ENCODE results near the gene ITK.

ITK gene

DNA sequence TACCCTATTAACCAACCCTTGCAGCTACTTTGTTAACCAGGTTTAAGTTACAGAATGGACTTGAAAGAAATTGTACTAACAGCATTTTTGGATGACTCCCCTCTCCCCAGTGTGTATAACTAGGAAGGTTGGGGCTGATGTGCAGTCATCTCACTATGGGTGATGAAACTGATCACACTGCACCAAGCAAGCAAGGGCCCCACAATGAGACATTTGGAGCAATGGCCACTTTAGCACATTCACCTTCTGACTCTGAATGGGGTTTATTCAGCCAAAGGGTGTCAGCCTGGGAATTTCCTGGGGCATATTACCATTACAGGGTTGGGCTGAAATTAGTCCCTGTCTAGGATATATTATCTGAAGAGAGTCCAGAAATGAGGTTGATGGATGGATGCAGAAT is 66.6 kb downstream of the ITK start:
- DNase-seq (ENCODE audit: low spot score), result no peak

DNA sequence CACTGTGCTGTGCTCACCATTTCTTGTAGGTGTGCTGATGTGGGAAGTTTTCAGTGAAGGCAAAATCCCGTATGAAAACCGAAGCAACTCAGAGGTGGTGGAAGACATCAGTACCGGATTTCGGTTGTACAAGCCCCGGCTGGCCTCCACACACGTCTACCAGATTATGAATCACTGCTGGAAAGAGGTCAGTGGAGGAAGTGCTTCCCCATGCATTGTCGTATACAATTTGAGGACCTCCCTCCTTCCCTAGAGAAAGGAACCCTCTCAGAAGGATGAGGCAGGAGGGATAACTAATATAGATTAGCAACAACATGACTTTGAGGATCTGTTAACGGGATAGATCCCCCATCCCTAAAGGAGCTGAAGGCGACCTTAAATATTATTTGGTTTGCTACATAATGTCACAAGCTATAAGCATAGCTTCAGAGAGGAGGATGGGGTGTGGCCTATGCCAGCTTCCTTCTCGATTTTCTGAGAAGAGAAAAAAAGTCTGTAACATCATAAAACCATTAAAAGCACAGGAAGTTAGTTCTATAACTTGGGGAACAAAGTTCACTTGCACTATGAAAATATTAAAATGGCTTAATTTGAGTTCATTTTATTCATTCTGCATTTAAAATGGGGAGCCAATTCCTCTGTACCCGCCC is 68.3 kb downstream of the ITK start:
- no peak for DNase-seq (ENCODE audit: low spot score)

DNA sequence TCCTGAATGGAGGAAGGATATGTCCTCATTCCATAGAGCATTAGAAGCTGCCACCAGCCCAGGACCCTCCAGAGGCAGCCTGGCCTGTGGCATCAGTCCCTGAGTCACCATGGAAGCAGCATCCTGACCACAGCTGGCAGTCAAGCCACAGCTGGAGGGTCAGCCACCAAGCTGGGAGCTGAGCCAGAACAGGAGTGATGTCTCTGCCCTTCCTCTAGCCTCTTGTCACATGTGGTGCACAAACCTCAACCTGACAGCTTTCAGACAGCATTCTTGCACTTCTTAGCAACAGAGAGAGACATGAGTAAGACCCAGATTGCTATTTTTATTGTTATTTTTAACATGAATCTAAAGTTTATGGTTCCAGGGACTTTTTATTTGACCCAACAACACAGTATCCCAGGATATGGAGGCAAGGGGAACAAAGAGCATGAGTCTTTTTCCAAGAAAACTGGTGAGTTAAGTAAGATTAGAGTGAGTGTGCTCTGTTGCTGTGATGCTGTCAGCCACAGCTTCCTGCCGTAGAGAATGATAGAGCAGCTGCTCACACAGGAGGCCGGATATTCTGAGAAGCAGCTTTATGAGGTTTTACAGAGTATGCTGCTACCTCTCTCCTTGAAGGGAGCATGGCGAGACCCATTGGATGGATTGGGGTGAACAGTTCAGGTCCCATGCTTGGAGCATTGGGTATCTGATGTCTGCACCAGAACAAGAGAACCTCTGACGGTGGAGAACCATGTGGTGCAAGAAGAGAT is 72.2 kb downstream of the ITK start:
- no peak for DNase-seq (ENCODE audit: low spot score)

DNA sequence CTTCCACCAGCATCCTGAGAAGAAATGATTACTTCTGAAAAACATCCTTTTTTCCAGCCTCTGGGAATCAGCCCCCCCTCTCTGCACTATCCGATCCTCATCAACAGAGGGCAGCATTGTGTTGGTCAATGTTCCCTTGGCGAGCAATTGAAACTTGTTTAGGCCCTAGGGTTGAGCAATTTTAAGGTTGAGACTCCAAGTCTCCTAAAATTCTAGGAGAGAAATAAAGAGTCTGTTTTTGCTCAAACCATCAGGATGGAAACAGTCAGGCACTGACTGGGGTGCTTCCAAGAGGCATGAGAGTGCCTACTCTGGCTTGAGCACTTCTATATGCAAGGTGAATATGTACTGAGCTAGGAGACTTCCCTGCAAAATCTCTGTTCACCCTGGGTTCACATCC is 72.9 kb downstream of the ITK start:
- DNase-seq (ENCODE audit: low spot score), result peak; percentile 51

DNA sequence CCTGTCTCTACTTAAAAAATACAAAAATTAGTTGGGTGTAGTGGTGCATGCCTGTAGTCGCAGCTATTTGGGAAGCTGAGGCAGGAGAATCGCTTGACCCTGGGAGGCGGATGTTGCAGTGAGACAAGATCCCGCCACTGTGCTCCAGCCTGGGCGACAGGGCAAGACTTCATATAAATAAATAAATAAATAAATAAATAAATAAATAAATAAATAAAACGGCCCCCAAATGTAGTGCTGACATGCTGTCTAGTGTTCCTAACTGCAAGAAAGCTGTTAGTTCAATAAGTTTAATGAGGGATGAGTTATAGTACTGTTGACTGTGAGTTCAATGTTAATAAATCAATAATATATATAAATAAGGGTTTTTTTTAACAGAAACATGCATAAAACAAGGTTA is 77.8 kb downstream of the ITK start:
- DNase-seq (ENCODE audit: low spot score), result no peak

DNA sequence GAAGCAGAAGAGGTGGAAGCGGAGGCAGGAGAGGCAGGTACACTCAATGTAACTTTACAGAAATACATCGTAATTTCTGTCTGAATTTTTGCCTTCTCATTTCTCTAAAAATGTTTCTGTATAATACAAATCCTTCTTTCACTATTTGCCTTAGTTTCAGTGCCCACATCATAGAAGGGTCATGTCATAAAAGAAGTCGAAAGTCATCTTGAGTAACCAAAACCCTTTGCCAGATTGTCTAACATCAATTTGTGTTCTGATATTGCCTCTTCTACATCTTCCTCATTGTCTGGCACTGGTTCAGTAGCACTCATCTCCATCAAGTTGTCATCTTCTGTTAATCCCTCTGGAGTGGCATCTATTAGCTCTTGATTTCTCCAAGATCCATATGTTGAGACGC is 79.1 kb downstream of the ITK start:
- no peak for DNase-seq (ENCODE audit: low spot score)

DNA sequence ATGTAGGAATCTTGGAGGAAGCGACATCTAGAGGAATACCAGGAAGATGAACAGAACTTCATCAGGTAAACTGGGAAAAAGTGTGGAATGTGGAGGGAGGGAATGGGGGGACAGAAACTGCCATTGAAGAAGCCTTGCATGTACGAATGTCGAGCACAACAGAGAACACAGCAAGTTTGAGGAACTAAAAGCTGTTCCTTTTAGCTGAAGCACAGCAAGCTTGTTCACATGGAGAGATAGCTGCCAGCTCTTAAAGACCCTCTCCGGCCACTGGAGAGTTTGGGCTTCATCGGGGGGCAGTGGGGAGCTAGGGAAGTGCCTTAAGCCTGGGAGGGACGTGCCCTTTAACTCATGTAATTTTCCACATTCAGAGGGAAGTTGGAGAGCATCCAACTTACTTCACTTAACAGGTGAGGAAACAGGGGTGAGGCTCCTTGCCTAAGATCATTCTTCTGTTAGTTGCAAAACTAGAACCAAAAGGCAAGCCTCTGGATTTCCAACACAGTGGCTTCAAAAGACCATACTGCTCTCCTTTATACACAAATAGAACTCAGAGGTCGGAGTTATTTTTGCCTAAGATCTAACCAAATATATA is 83.0 kb downstream of the ITK start:
- no peak for DNase-seq (ENCODE audit: low spot score)

DNA sequence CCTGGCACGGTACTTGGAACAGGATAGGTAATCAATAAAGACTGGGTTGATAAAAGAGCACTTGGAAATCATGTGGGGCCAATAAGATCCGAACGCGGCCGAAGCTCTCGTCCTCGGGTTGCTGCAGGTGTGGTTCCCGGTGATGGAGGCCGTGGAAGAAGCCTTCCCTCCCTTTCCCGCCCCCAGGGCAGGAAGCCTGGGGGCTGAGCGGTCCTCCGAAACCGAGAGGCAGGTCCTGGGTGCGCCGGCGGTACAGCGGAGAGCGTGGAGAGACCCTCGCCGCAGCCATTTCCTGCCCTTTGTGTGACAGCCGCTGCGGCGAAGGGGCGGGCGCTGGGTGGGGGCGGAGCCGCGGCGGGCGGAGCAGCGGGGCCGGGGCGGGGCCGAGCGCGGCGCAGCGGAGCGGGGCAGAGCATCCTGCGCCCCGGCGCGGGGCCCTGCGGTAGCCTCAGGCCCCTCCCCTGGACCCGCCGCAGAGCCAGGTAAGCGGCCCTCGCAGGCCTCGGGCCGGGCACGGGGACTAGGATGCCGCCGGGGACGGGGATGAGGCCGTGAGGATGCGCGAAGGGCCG is 85.2 kb downstream of the ITK start, which contains the start of gene CYFIP2:
CYFIP2 (plus strand) TSS at position 410 of the 572 bp plus-strand sequence. CDS start 19,239 bp downstream, outside the sequence.
- peak; percentile 47 for DNase-seq (ENCODE audit: low spot score)

DNA sequence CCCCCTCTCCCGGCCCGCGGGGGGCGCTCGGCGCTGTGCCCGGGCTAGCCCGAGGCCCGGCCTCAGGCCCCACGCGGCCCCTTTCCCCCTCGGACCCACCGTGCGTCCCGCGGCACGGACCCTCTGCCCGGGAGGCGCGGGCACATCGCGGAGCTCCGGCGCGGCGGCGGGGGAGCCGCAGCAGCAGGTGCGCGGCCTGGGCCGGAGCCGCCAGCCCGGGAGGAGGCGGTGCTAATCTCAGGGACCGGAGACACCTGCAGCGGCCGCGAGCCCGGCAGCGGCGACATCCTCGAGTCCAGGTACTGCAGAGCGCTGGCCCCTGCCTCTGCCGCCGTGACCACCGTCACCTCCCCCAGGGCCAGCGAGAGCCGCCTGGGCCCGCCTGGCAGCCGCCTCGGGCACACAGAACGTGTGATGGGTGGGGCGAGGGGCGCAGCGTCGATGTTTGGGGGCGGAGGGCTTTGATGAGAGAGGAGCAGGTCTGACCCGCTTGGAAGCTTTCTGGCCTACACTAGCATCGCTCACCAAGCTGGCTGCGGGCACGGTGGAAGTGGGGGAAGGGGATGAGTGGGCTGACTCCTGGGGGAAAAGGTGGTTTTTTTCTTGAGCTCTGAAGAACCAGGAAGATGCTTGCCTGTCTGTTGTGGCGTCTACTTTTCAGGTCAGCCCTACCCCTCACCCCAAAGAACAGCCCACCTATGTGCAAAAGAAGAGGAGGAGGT is 85.8 kb downstream of the ITK start:
- DNase-seq (ENCODE audit: low spot score), result peak; percentile 54

DNA sequence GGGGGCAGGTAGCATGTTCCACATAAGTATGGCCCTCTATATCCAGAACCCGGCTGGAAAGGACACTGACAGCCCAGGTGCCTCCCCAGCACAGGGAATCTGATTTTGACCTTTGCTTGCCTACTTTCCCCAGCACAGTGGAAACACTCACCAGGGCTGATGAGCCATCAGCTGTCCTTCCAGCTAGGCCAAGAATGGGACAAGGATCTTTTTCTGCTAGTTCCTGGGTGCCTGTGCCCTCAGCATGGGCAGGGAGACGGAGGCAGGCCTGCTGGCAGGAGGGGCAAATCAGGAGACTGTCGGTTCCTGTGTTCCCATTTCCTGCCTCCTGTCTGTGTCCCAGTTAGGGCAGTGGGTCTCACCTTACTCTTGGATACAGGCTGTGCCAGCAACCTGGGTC is 86.4 kb downstream of the ITK start:
- DNase-seq (ENCODE audit: low spot score), result no peak

DNA sequence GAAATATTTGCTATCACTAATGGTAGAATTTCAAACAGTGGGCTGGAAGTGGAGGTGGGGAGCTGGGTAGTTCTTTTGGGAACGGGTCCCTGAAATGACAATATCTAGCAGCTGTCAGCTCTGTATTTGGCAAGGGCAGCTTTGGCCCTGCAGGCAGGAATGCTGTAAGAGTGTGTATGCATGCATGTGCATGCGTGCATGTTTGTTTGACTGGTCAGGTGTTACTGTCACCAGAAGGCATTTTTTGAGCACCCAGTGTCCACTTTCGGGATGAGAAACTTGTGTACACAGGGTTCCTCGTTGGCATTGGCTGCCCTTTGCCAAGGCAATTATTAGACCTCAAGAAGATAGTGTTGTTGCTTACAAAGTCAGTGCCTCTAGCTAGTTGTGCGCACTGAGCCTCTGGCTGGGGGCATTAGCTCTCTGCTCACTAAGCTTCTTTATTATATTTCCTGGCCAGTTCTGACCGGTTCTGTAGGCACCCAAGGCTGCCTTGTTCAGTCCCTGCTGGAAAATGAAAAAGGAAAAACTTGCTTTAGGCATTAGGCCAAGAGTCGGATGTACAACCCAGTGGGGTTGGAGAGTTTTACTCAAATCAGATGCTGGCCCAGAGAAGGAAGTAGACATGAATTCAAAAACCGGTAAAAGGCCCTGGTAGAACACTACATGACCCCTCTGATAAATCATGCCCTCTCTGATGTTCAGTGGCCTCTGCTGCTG is 87.3 kb downstream of the ITK start:
- no peak for DNase-seq (ENCODE audit: low spot score)

DNA sequence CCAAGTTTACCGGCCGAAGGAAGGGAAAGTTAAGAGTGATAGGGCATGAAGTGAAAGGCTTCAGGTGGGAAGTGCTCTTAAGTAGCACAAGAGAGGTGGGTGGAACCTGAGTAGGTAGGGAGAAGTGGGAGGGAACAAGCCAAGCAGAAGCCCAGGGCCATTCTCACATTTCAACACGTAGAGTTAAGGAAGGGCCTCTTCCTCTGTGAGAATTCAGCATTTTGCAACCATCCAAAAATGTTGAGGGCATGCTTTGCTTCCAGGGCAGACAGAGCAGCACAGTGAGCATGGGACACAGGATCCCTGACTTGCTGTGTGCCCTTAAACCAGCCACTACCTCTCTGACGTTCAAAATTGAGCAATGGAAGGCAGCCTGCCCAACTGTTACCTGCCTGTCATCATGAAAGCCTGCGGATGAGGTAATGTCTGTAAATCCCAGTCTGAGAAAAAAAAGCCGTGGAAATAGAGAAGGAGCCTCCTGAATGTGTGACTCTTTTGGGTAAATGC is 88.6 kb downstream of the ITK start:
- no peak for DNase-seq (ENCODE audit: low spot score)

DNA sequence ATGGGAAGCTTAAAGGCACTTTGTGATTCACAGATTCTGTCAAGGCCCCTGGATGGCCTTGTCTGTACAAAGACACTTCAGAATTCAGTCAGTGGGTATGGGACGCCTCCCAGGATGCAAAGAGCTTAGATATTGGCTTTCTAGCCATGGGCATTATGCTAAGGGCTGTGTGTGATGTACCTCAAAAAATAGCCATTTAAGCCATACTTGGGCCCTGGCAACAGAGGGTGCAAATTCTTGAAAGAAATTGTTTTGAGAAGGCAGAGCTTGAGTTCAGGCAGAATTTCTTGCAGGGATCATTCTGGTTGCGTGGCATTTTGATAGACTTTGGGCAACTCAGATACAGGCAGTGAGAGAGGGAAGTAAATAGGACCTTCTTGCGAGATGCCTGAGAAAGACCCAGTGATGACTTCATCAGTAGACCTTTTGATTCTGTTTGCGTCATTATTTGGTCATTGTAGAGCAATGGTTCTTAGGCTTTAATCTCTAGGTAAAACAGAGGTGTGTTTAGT is 89.2 kb downstream of the ITK start:
- DNase-seq (ENCODE audit: low spot score), result no peak

DNA sequence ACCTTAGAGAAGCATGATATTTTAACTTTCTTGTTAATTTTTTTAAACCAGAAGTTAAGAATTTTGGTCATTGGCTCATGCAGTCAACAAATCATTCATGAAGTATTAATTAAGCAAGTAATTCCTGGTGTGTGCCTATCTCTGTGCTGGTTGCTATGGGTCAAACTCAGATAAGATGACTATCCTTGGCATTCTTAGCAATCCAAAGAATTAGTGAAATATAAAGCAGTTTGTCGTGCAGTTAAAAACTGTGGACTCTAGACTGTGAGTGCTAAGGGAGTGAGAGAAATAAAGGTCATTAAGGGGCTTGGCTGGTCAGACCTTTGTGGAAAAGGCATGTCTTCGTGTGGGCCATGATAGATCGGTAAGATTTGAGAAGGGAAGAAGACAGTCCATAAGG is 90.1 kb downstream of the ITK start:
- no peak for DNase-seq (ENCODE audit: low spot score)

DNA sequence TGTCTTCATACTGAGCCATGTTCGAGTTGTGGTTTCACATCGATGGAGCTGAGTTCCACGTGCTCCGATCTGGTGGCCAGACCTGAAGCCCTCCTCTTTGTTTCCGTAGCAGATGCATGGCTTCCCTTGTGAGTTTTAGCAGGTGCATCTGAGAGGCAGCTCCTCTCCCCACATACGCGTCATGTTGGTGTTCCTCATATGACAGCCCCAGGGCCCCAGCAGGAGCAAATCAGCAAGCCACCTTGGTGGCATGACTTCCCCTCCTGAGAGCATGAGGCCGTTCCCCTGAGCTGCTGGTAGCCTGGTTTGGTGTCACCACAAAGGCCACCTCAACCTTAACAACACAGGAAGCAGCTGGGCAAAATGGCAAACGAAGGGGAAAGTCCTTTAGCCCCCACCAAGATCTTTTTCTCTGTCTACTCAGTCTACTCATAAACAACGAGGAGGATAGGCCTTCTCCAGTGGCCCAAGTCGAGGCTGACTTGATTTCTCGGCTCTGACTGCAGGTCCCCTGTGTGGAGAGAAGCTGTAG is 91.2 kb downstream of the ITK start:
- no peak for DNase-seq (ENCODE audit: low spot score)

DNA sequence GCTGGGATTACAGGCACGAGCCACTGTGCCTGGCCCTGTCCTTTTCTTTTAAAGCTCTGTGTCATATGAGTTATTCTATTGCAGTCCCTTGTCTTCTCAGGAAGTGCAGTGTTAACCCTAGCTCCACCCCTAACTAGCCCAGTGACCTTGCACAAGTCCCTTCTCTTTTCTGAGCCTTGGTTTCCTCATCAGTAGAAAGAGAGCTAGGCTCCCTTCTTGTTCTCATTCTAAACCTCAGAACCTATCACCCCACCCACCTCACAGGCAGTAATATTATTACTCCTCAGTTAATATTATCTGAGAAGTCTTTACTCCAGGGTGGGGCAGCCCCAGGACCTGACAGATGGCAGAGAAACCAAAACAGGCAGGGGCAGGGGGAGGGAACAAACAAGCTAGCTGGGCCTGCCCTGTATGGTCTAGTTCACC is 92.5 kb downstream of the ITK start:
- DNase-seq (ENCODE audit: low spot score), result no peak

DNA sequence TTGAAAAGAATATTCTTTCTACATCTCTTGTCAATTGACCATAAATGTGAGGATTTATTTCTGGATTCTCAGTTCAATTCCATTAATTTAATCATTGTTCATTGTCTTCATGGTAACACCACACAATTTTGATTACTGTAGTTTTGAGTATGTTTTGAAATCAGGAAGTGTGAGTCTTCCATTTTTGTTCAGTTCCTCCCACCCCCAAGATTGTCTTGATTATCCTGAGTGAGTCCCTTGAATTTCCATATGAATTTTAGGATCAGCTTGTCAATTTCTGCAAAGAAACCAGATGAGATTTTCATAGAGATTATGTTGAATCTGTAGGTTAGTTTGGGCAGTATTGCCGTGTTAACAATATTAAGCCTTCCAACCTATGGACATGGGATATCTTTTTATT is 94.8 kb downstream of the ITK start:
- no peak for DNase-seq (ENCODE audit: low spot score)

DNA sequence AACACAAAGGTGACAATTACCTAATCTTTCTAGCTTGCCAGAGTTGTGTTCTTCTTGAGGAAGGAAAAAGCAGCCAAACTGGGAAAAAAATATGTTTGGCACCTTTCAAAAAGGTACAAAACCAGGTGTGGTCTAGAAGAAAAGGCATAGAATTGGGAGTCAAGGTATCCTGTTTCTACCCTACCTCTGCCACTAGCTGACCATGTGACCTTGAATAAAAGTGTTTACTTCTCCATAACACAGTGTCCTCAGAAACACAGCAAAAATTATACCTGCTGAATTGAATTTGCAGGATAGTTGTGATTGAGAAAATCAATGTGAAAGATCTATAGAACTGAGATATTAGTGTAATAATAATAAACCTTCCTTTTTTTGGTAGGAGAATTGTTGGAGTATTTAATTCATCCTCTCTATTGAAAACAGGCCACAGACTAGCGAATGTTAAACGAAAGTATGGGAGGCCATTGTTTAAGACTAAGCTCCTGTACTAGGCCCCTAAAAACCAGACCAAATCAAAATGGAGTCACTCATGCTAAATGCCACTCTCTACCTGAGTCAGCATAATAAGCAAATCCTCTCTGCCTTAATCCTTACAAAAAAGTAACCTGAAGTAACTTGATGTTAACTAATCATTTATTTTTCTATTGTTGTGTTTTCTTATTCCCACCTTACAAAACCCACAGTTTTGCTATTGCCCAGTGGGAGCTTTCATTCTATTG is 97.8 kb downstream of the ITK start:
- DNase-seq (ENCODE audit: low spot score), result no peak

DNA sequence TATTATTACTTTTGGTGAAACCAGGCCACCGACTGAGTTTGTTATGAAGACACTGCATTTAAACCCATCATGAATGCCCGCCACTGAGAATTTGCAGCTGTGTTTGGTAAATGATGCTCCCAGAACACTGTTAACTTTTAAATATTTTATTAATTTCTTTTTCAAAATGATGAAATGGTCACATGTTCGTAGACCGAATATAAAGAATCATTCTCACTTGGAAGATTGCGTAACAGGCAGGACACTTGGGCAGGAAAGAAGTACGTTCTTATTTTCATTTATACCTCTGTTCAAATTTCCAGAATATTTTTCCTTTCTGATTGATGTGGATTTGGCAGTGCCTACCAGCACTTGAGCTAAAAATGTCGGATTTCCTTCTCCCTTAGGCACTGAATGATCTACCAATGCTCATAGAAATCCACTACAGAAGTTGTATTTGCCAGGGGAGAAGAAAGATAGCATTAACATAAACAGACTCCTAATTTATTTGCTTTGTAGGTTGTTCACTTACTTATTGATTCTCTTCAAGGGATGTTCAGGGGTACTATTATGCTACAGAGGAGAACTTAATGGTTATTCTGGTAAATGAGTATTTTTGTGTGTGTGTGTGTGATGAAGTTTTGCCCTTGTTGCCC is 99.1 kb downstream of the ITK start:
- no peak for DNase-seq (ENCODE audit: low spot score)

DNA sequence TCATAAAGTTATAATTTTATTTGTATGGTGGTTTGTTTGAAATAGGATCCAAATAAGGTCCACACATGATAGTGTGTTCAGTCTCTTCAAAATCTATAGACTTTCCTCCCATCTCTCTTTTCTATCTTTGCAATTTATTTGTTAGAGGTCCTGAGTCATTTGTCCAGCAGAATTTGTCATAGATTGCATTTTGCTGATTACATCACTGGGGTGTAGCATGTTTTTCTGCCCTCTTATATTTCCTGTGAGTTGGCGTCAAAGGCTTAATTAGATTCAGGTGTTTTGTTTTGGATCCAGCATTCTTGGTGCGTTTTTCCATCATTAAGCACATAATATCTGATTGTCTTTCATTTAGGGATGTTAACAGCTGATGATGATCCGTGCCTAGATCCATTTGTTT is 100.3 kb downstream of the ITK start:
- no peak for DNase-seq (ENCODE audit: low spot score)

All from SW480 (cell line).